Type B pancreatic cell (in vitro differentiated cells): ENCODE results near the gene CNTNAP2. TPM values are rescaled to one million over a fixed set of nuclear protein-coding genes. Genes with fewer than 3 reads are reported as not detected.

Experiments used
- DNase-seq: peaks from one replicate; pipeline ENCODE4 v3.0.0; 2021; ENCODE audit warnings: mixed read lengths; ENCODE audit not compliant: unreplicated experiment; ENCODE audit errors: extremely low spot score
- H3K27ac Mint-ChIP-seq: 2 replicates; pipeline ENCODE4 v1.8.0; 2021; ENCODE audit warnings: mild to moderate bottlenecking, mixed read lengths
- H3K27me3 Mint-ChIP-seq: 2 replicates; pipeline ENCODE4 v1.8.0; 2021; ENCODE audit warnings: mixed read lengths
- H3K36me3 Mint-ChIP-seq: 2 replicates; pipeline ENCODE4 v1.8.0; 2021; ENCODE audit warnings: mixed read lengths
- H3K4me1 Mint-ChIP-seq: one replicate; pipeline ENCODE4 v1.8.0; 2021; ENCODE audit warnings: mixed read lengths; ENCODE audit not compliant: unreplicated experiment
- H3K4me3 Mint-ChIP-seq: 2 replicates; pipeline ENCODE4 v1.8.0; 2021; ENCODE audit warnings: mild to moderate bottlenecking, mixed read lengths
- H3K9me3 Mint-ChIP-seq: 2 replicates; pipeline ENCODE4 v1.8.0; 2021; ENCODE audit warnings: mixed read lengths
- CTCF ChIP-seq: fragments of 200-600 bp; sonication (generic); conservative IDR thresholded peaks from 2 replicates; pipeline ENCODE4 v1.5.0; 2021; ENCODE audit warnings: antibody characterized with exemption, mild to moderate bottlenecking
- total RNA-seq: library from RNA; stranded (reverse); gene quantifications from 2 replicates; pipeline ENCODE4 v1.2.1, GENCODE V29; 2021; ENCODE audit warnings: low replicate concordance

Gene CNTNAP2
- total RNA-seq, 1 donor from 2014 or later = 26.8 TPM

GRCh38 chr7:147584771-147585193 lies 1468.2 kb downstream of the CNTNAP2 start:
- Mint-ChIP-seq H3K36me3 (no peaks in the 10 kb centered on the region), H3K4me3 (no peak overlapping the region), H3K27ac (no peak overlapping the region), H3K27me3 (no peaks in the 10 kb centered on the region), H3K9me3 (no peaks in the 10 kb centered on the region), H3K4me1 (no peaks in the 10 kb centered on the region)
- no peak for DNase-seq
- no peak for TF ChIP-seq CTCF

GRCh38 chr7:147586110-147586509 lies 1469.5 kb downstream of the CNTNAP2 start:
- TF ChIP-seq CTCF = no peak
- no peak for DNase-seq
- Mint-ChIP-seq H3K27ac (no peak overlapping the region), H3K4me3 (no peak overlapping the region), H3K4me1 (no peaks in the 10 kb centered on the region), H3K27me3 (no peaks in the 10 kb centered on the region), H3K9me3 (no peaks in the 10 kb centered on the region), H3K36me3 (no peaks in the 10 kb centered on the region)

- Mint-ChIP-seq H3K27ac (no peak overlapping the region), H3K9me3 (no peaks in the 10 kb centered on the region), H3K36me3 (no peaks in the 10 kb centered on the region), H3K4me3 (no peak overlapping the region), H3K4me1 (no peaks in the 10 kb centered on the region), H3K27me3 (no peaks in the 10 kb centered on the region)
- no peak for TF ChIP-seq CTCF
- DNase-seq = no peak
Observed at GRCh38 chr7:147586526-147586925, 1469.9 kb downstream of the CNTNAP2 start.

GRCh38 chr7:147593271-147594057 lies 1476.9 kb downstream of the CNTNAP2 start:
- Mint-ChIP-seq H3K4me1 (no peaks in the 10 kb centered on the region), H3K9me3 (no peaks in the 10 kb centered on the region), H3K27me3 (no peaks in the 10 kb centered on the region), H3K36me3 (no peaks in the 10 kb centered on the region), H3K4me3 (no peak overlapping the region), H3K27ac (no peak overlapping the region)
- DNase-seq = no peak
- TF ChIP-seq CTCF = no peak

GRCh38 chr7:147595042-147595441 lies 1478.4 kb downstream of the CNTNAP2 start:
- Mint-ChIP-seq H3K27me3 (no peaks in the 10 kb centered on the region), H3K4me3 (no peak overlapping the region), H3K9me3 (peaks cover 4% of the 10 kb centered on the region), H3K4me1 (no peaks in the 10 kb centered on the region), H3K36me3 (no peaks in the 10 kb centered on the region), H3K27ac (no peak overlapping the region)
- DNase-seq = no peak
- TF ChIP-seq CTCF = no peak
